NCI-H748 treated with DMSO at 0.1 percent for 48 hours (cell line): ENCODE measurements around the gene SLC8A3.

ENCODE experiments used
- DNase-seq: peaks from one replicate; lab custom pipeline; 2025; lab: John Stamatoyannopoulos, UW

The SLC8A3 gene

GRCh38 chr14:70022771-70023445 is 165.8 kb downstream of the SLC8A3 start:
- DNase-seq: no peak

GRCh38 chr14:70021548-70022220 is 167.1 kb downstream of the SLC8A3 start:
- no peak for DNase-seq

GRCh38 chr14:70020352-70021170 is 168.2 kb downstream of the SLC8A3 start:
- no peak for DNase-seq

GRCh38 chr14:70019695-70020094 is 169.1 kb downstream of the SLC8A3 start:
- no peak for DNase-seq

- no peak for DNase-seq
Measured at GRCh38 chr14:70018713-70019211, 170.0 kb downstream of the SLC8A3 start.

- no peak for DNase-seq
Measured at GRCh38 chr14:70018230-70018629, 170.5 kb downstream of the SLC8A3 start.

GRCh38 chr14:70014406-70015095 is 174.2 kb downstream of the SLC8A3 start:
- DNase-seq: no peak

GRCh38 chr14:70013271-70013873 is 175.4 kb downstream of the SLC8A3 start:
- no peak for DNase-seq

GRCh38 chr14:70011708-70012107 is 177.0 kb downstream of the SLC8A3 start:
- no peak for DNase-seq

- no peak for DNase-seq
Measured at GRCh38 chr14:70011098-70011497, 177.7 kb downstream of the SLC8A3 start.

GRCh38 chr14:70009961-70010360 is 178.8 kb downstream of the SLC8A3 start:
- no peak for DNase-seq

GRCh38 chr14:70008284-70009262 is 180.2 kb downstream of the SLC8A3 start:
- no peak for DNase-seq

GRCh38 chr14:70006699-70007098 is 182.1 kb downstream of the SLC8A3 start:
- no peak for DNase-seq

GRCh38 chr14:70005281-70005805 is 183.4 kb downstream of the SLC8A3 start:
- DNase-seq: no peak

- DNase-seq: no peak
Measured at GRCh38 chr14:70004791-70005190, 184.0 kb downstream of the SLC8A3 start.

GRCh38 chr14:70002589-70003346 is 186.0 kb downstream of the SLC8A3 start:
- DNase-seq: no peak

- no peak for DNase-seq
Measured at GRCh38 chr14:70000601-70001000, 188.2 kb downstream of the SLC8A3 start.

GRCh38 chr14:69999261-69999674 is 189.5 kb downstream of the SLC8A3 start:
- peak; percentile 59 for DNase-seq

- DNase-seq: no peak
Measured at GRCh38 chr14:69997849-69998248, 190.9 kb downstream of the SLC8A3 start.
